Activated T-cell treated with anti-CD3 and anti-CD28 coated beads, Interleukin-2, amount 50 U/mL, for 72 hours (primary cell): Measurements from ENCODE around the gene CDC42BPA. TPM values are rescaled to one million over a fixed set of nuclear protein-coding genes. Genes with fewer than 3 reads are reported as not detected.
"Not testable (repeated sequence)": the region's sequence is repeated elsewhere in the genome, so short reads cannot be mapped to it uniquely, and the experiment has no call there.

ENCODE experiments used
- ATAC-seq, 2 donors: fragments of 150-1000 bp; cut with Tn5 transposase; replicated peaks in 1 of 2; 2 replicates each; pipeline ENCODE4 v1.10.0; 2021; ENCODE audit warnings: moderate library complexity in 2 of 2, mild to moderate bottlenecking in 1 of 2
- DNase-seq, 2 donors: peaks; one replicate each; pipeline ENCODE4 v3.0.0; 2021 to 2022; ENCODE audit warnings: mixed read lengths in 1 of 2
- H3K27ac Mint-ChIP-seq: one replicate; pipeline ENCODE4 v1.8.0; 2022; ENCODE audit warnings: mild to moderate bottlenecking, moderate library complexity, mixed read lengths
- H3K27me3 Mint-ChIP-seq: one replicate; pipeline ENCODE4 v1.8.0; 2022; ENCODE audit warnings: low read depth, mixed read lengths
- H3K36me3 Mint-ChIP-seq, 2 donors: one replicate each; pipeline ENCODE4 v1.8.0; 2022; ENCODE audit warnings: mixed read lengths in 2 of 2, mild to moderate bottlenecking in 1 of 2; ENCODE audit not compliant: insufficient read depth in 2 of 2
- H3K4me1 Mint-ChIP-seq: one replicate; pipeline ENCODE4 v1.8.0; 2022; ENCODE audit warnings: low read depth, mixed read lengths
- H3K4me3 Mint-ChIP-seq, 2 donors: one replicate each; pipeline ENCODE4 v1.8.0; 2022; ENCODE audit warnings: mild to moderate bottlenecking in 2 of 2, mixed read lengths in 2 of 2, moderate library complexity in 2 of 2
- H3K9me3 Mint-ChIP-seq, 2 donors: one replicate each; pipeline ENCODE4 v1.8.0; 2022; ENCODE audit warnings: mixed read lengths in 2 of 2
- total RNA-seq, 2 donors: library from RNA; stranded (reverse); gene quantifications; one replicate each; pipeline ENCODE4 v1.2.3, GENCODE V29; 2022

CDC42BPA gene
- total RNA-seq, 2 donors from 2014 or later = 6.2 to 11.6 TPM

GRCh38 chr1:227295609-227296008 lies 22.7 kb downstream of the CDC42BPA start:
- no peak for ATAC-seq
- Mint-ChIP-seq H3K27ac (no peak overlapping the region), H3K4me1 (no peaks in the 10 kb centered on the region), H3K36me3 (peaks cover 0 to 3% of the 10 kb centered on the region in 2 donors), H3K9me3 (no peaks in the 10 kb centered on the region), H3K4me3 (no peak overlapping the region), H3K27me3 (peaks cover 8% of the 10 kb centered on the region)
- no peak for DNase-seq

GRCh38 chr1:227285745-227286144 lies 32.5 kb downstream of the CDC42BPA start:
- Mint-ChIP-seq H3K9me3 (peaks cover 7 to 11% of the 10 kb centered on the region in 2 donors), H3K27ac (no peak overlapping the region), H3K27me3 (no peaks in the 10 kb centered on the region), H3K4me3 (no peak overlapping the region), H3K4me1 (no peaks in the 10 kb centered on the region), H3K36me3 (peaks cover 2 to 7% of the 10 kb centered on the region in 2 donors)
- DNase-seq = no peak
- ATAC-seq = no peak

GRCh38 chr1:227281371-227281770 lies 36.9 kb downstream of the CDC42BPA start:
- Mint-ChIP-seq H3K27ac (no peak overlapping the region), H3K9me3 (peaks cover 4 to 5% of the 10 kb centered on the region in 2 donors), H3K4me1 (no peaks in the 10 kb centered on the region), H3K36me3 (peaks cover 2 to 5% of the 10 kb centered on the region in 2 donors), H3K4me3 (no peak overlapping the region), H3K27me3 (no peaks in the 10 kb centered on the region)
- ATAC-seq (no peak), DNase-seq (no peak)

GRCh38 chr1:227280836-227281235 lies 37.5 kb downstream of the CDC42BPA start:
- ATAC-seq (no peak), DNase-seq (no peak)
- H3K27ac Mint-ChIP-seq = no peak overlapping the region
- no peaks in the 10 kb centered on the region for H3K36me3 Mint-ChIP-seq
- no peaks in the 10 kb centered on the region for H3K4me1 Mint-ChIP-seq
- H3K4me3 Mint-ChIP-seq = no peak overlapping the region
- H3K27me3 Mint-ChIP-seq = no peaks in the 10 kb centered on the region
- H3K9me3 Mint-ChIP-seq = no peaks in the 10 kb centered on the region

- not testable (repeated sequence) for H3K27me3 Mint-ChIP-seq, H3K9me3 Mint-ChIP-seq, H3K36me3 Mint-ChIP-seq, H3K27ac Mint-ChIP-seq, H3K4me3 Mint-ChIP-seq, ATAC-seq, H3K4me1 Mint-ChIP-seq, DNase-seq
Observed at GRCh38 chr1:227276156-227276693, 42.1 kb downstream of the CDC42BPA start.

- Mint-ChIP-seq H3K4me1 (no peaks in the 10 kb centered on the region), H3K27me3 (peaks cover 7% of the 10 kb centered on the region), H3K36me3 (no peaks in the 10 kb centered on the region), H3K4me3 (no peak overlapping the region), H3K9me3 (peaks cover 1 to 6% of the 10 kb centered on the region in 2 donors), H3K27ac (no peak overlapping the region)
- DNase-seq (no peak), ATAC-seq (no peak)
Observed at GRCh38 chr1:227273557-227273956, 44.7 kb downstream of the CDC42BPA start.

- peaks cover 10% of the 10 kb centered on the region for H3K27me3 Mint-ChIP-seq
- no peak overlapping the region for H3K4me3 Mint-ChIP-seq
- no peak overlapping the region for H3K27ac Mint-ChIP-seq
- no peaks in the 10 kb centered on the region for H3K4me1 Mint-ChIP-seq
- ATAC-seq = no peak
- H3K36me3 Mint-ChIP-seq = no peaks in the 10 kb centered on the region
- DNase-seq = no peak
- peaks cover 1 to 6% of the 10 kb centered on the region in 2 donors for H3K9me3 Mint-ChIP-seq
Observed at GRCh38 chr1:227272428-227272827, 45.9 kb downstream of the CDC42BPA start.

- H3K4me1 Mint-ChIP-seq = no peaks in the 10 kb centered on the region
- no peak overlapping the region for H3K27ac Mint-ChIP-seq
- no peak for ATAC-seq
- DNase-seq = no peak
- H3K36me3 Mint-ChIP-seq = no peaks in the 10 kb centered on the region
- H3K4me3 Mint-ChIP-seq = no peak overlapping the region
- H3K9me3 Mint-ChIP-seq = peaks cover 1 to 6% of the 10 kb centered on the region in 2 donors
- H3K27me3 Mint-ChIP-seq = peaks cover 23% of the 10 kb centered on the region
Observed at GRCh38 chr1:227270554-227270953, 47.7 kb downstream of the CDC42BPA start.

- Mint-ChIP-seq H3K4me3 (no peak overlapping the region), H3K36me3 (no peaks in the 10 kb centered on the region), H3K9me3 (peaks cover 0 to 3% of the 10 kb centered on the region in 2 donors)
Observed at GRCh38 chr1:227268943-227269342, 49.3 kb downstream of the CDC42BPA start.

GRCh38 chr1:227265891-227266290 lies 52.4 kb downstream of the CDC42BPA start:
- Mint-ChIP-seq H3K27me3 (peaks cover 23% of the 10 kb centered on the region), H3K36me3 (no peaks in the 10 kb centered on the region), H3K4me1 (no peaks in the 10 kb centered on the region), H3K4me3 (no peak overlapping the region), H3K27ac (no peak overlapping the region), H3K9me3 (no peaks in the 10 kb centered on the region)
- ATAC-seq = no peak
- DNase-seq = no peak

More at GRCh38 chr1:227268943-227269342, 49.3 kb downstream of the CDC42BPA start:
- Mint-ChIP-seq H3K4me1 (no peaks in the 10 kb centered on the region), H3K27me3 (peaks cover 23% of the 10 kb centered on the region), H3K27ac (no peak overlapping the region)
- no peak for DNase-seq
- no peak for ATAC-seq

- ATAC-seq (no peak), DNase-seq (no peak)
- H3K4me1 Mint-ChIP-seq = no peaks in the 10 kb centered on the region
- H3K36me3 Mint-ChIP-seq = no peaks in the 10 kb centered on the region
- peaks cover 16% of the 10 kb centered on the region for H3K27me3 Mint-ChIP-seq
- H3K4me3 Mint-ChIP-seq = no peak overlapping the region
- no peak overlapping the region for H3K27ac Mint-ChIP-seq
- no peaks in the 10 kb centered on the region for H3K9me3 Mint-ChIP-seq
Observed at GRCh38 chr1:227263869-227264268, 54.4 kb downstream of the CDC42BPA start.

GRCh38 chr1:227261501-227261900 lies 56.8 kb downstream of the CDC42BPA start:
- H3K27me3 Mint-ChIP-seq = peaks cover 8% of the 10 kb centered on the region
- DNase-seq = no peak
- no peak overlapping the region for H3K4me3 Mint-ChIP-seq
- no peak for ATAC-seq
- no peak overlapping the region for H3K27ac Mint-ChIP-seq
- no peaks in the 10 kb centered on the region for H3K4me1 Mint-ChIP-seq
- no peaks in the 10 kb centered on the region for H3K9me3 Mint-ChIP-seq
- H3K36me3 Mint-ChIP-seq = no peaks in the 10 kb centered on the region

GRCh38 chr1:227260433-227260832 lies 57.9 kb downstream of the CDC42BPA start:
- Mint-ChIP-seq H3K27me3 (no peaks in the 10 kb centered on the region), H3K36me3 (no peaks in the 10 kb centered on the region)

GRCh38 chr1:227257964-227258363 lies 60.3 kb downstream of the CDC42BPA start:
- Mint-ChIP-seq H3K27me3 (peaks cover 12% of the 10 kb centered on the region), H3K4me3 (no peak overlapping the region), H3K4me1 (no peaks in the 10 kb centered on the region), H3K9me3 (no peaks in the 10 kb centered on the region), H3K27ac (no peak overlapping the region), H3K36me3 (no peaks in the 10 kb centered on the region)
- ATAC-seq (no peak), DNase-seq (no peak)

More at GRCh38 chr1:227260433-227260832, 57.9 kb downstream of the CDC42BPA start:
- H3K4me1 Mint-ChIP-seq = no peaks in the 10 kb centered on the region
- DNase-seq (no peak), ATAC-seq (no peak)
- H3K4me3 Mint-ChIP-seq = no peak overlapping the region
- no peak overlapping the region for H3K27ac Mint-ChIP-seq
- no peaks in the 10 kb centered on the region for H3K9me3 Mint-ChIP-seq
